Common myeloid progenitor, CD34-positive (primary cell): ENCODE data around the gene KSR2.
"Not testable (repeated sequence)": the region's sequence is repeated elsewhere in the genome, so short reads cannot be mapped to it uniquely, and the experiment has no call there.

Source experiments
- CTCF ChIA-PET: fragments of 350-600 bp; sonication (Branson Sonifier 250); formaldehyde crosslinking; loops from one replicate; lab custom pipeline; 2021; ENCODE audit warnings: antibody characterized with exemption; lab: Charles Lee
- POLR2A ChIA-PET: fragments of 350-600 bp; sonication (Branson Sonifier 250); formaldehyde crosslinking; loops from one replicate; lab custom pipeline; 2021; ENCODE audit warnings: antibody characterized with exemption; lab: Charles Lee
- DNase-seq, 3 donors: peaks; one replicate each; pipeline versions ENCODE4 v3.0.0 to v3.0.0-alpha.2; 2013
- H3K27ac ChIP-seq, 2 experiments: 1 replicate in 1 of 2; 2 replicates in 1 of 2; pipeline ENCODE4 v1.7.0; 2013; ENCODE audit warnings: inconsistent platforms in 2 of 2, low read length in 2 of 2, mild to moderate bottlenecking in 2 of 2, low read depth in 1 of 2, moderate library complexity in 1 of 2; ENCODE audit not compliant: severe bottlenecking in 2 of 2, insufficient read depth in 1 of 2, poor library complexity in 1 of 2
- H3K27me3 ChIP-seq, 5 experiments: replicated peaks in 2 of 5; 1 replicate in 3 of 5; 2 replicates in 2 of 5; pipeline versions ENCODE4 v1.6.1 to v1.7.0; 2013; ENCODE audit warnings: low read length in 4 of 5, mild to moderate bottlenecking in 2 of 5, moderate library complexity in 2 of 5, inconsistent platforms in 1 of 5; ENCODE audit not compliant: insufficient read depth in 5 of 5, control insufficient read depth in 4 of 5
- H3K36me3 ChIP-seq, 4 experiments: 1 replicate in 2 of 4; 2 replicates in 2 of 4; pipeline versions ENCODE4 v1.6.1 to v1.7.0; 2013; ENCODE audit warnings: low read length in 3 of 4, control low read depth in 1 of 4, mild to moderate bottlenecking in 1 of 4; ENCODE audit not compliant: control insufficient read depth in 4 of 4, insufficient read depth in 4 of 4
- H3K4me1 ChIP-seq, 4 experiments: 1 replicate in 3 of 4; 2 replicates in 1 of 4; pipeline versions ENCODE4 v1.6.1 to v1.7.1; 2013; ENCODE audit warnings: low read length in 3 of 4, mild to moderate bottlenecking in 3 of 4, control low read depth in 1 of 4, inconsistent platforms in 1 of 4, moderate library complexity in 1 of 4; ENCODE audit not compliant: control insufficient read depth in 4 of 4, insufficient read depth in 4 of 4; ENCODE audit errors: control extremely low read depth in 1 of 4
- H3K4me3 ChIP-seq, 7 experiments: 1 replicate in 4 of 7; 2 replicates in 3 of 7; pipeline versions ENCODE4 v1.5.1 to v1.7.0; 2013; ENCODE audit warnings: mild to moderate bottlenecking in 7 of 7, low read length in 6 of 7, moderate library complexity in 6 of 7, inconsistent platforms in 2 of 7, low read depth in 2 of 7, control low read depth in 1 of 7; ENCODE audit not compliant: insufficient read depth in 4 of 7, control insufficient read depth in 1 of 7; ENCODE audit errors: extremely low read depth in 1 of 7
- H3K9me3 ChIP-seq, 5 experiments: 1 replicate in 4 of 5; 2 replicates in 1 of 5; pipeline versions ENCODE4 v1.6.1 to v1.7.1; 2013; ENCODE audit warnings: low read length in 4 of 5, mild to moderate bottlenecking in 2 of 5, inconsistent platforms in 1 of 5, low read depth in 1 of 5, moderate library complexity in 1 of 5; ENCODE audit not compliant: control insufficient read depth in 4 of 5, insufficient read depth in 2 of 5; ENCODE audit errors: control extremely low read depth in 1 of 5
- WGBS: methylation state at CpG from one replicate; pipeline ENCODE4 v1.1.5; 2013; ENCODE audit not compliant: insufficient coverage; 5-methylcytosine and 5-hydroxymethylcytosine counted together

Gene KSR2

GRCh38 chr12:117641885-117642284, 326.9 kb downstream of the KSR2 start:
- Histone ChIP-seq H3K9me3 (peaks cover 0 to 5% (median 0%) of the 10 kb centered on the region in 5 experiments), H3K27me3 (peaks cover 0 to 4% (median 0%) of the 10 kb centered on the region in 5 experiments), H3K27ac (no peak overlapping the region), H3K36me3 (no peaks in the 10 kb centered on the region), H3K4me3 (no peak overlapping the region), H3K4me1 (no peaks in the 10 kb centered on the region)
- WGBS = 88% methylated on average over 7 of the region's 7 CpGs
- ChIA-PET POLR2A (no interaction called here), CTCF (no interaction called here)
- DNase-seq = no peak

- no peaks in the 10 kb centered on the region for H3K27me3 ChIP-seq
- H3K4me3 ChIP-seq = no peak overlapping the region
- WGBS = 88% methylated on average over 2 of the region's 6 CpGs
- no peaks in the 10 kb centered on the region for H3K36me3 ChIP-seq
- H3K27ac ChIP-seq = no peak overlapping the region
- POLR2A ChIA-PET = no interaction called here
- no peak for DNase-seq
- no peaks in the 10 kb centered on the region for H3K4me1 ChIP-seq
- CTCF ChIA-PET = no interaction called here
- peaks cover 0 to 5% (median 0%) of the 10 kb centered on the region in 5 experiments for H3K9me3 ChIP-seq
Measured at GRCh38 chr12:117640511-117640910, 328.3 kb downstream of the KSR2 start.

GRCh38 chr12:117629454-117629853, 339.3 kb downstream of the KSR2 start:
- CTCF ChIA-PET = no interaction called here
- Histone ChIP-seq H3K4me1 (no peaks in the 10 kb centered on the region), H3K4me3 (no peak overlapping the region), H3K36me3 (no peaks in the 10 kb centered on the region), H3K27me3 (no peaks in the 10 kb centered on the region), H3K9me3 (no peaks in the 10 kb centered on the region), H3K27ac (no peak overlapping the region)
- DNase-seq = no peak
- WGBS = 0% methylated on average over 1 of the region's 2 CpGs
- POLR2A ChIA-PET = no interaction called here

- CTCF ChIA-PET, DNase-seq, POLR2A ChIA-PET, H3K36me3 ChIP-seq, H3K9me3 ChIP-seq, H3K27ac ChIP-seq, H3K4me1 ChIP-seq, H3K27me3 ChIP-seq, H3K4me3 ChIP-seq: not testable (repeated sequence)
- WGBS = 57% methylated on average over 3 of the region's 7 CpGs
Measured at GRCh38 chr12:117628711-117629110, 340.1 kb downstream of the KSR2 start.

GRCh38 chr12:117622741-117623140, 346.0 kb downstream of the KSR2 start:
- H3K4me1 ChIP-seq = no peaks in the 10 kb centered on the region
- CTCF ChIA-PET = no interaction called here
- POLR2A ChIA-PET = no interaction called here
- H3K27ac ChIP-seq = no peak overlapping the region
- peaks cover 0 to 2% (median 0%) of the 10 kb centered on the region in 5 experiments for H3K27me3 ChIP-seq
- DNase-seq = no peak
- WGBS = no CpG with 5 or more reads among the region's 1 CpG
- H3K9me3 ChIP-seq = peaks cover 0 to 1% (median 0%) of the 10 kb centered on the region in 5 experiments
- H3K4me3 ChIP-seq = no peak overlapping the region
- H3K36me3 ChIP-seq = no peaks in the 10 kb centered on the region

- ChIA-PET CTCF (no interaction called here), POLR2A (no interaction called here)
- Histone ChIP-seq H3K27me3 (peaks cover 0 to 2% (median 0%) of the 10 kb centered on the region in 5 experiments), H3K9me3 (peaks cover 0 to 1% (median 0%) of the 10 kb centered on the region in 5 experiments), H3K27ac (no peak overlapping the region), H3K4me3 (no peak overlapping the region), H3K36me3 (no peaks in the 10 kb centered on the region), H3K4me1 (no peaks in the 10 kb centered on the region)
- DNase-seq = no peak
Measured at GRCh38 chr12:117622087-117622486, 346.7 kb downstream of the KSR2 start.

GRCh38 chr12:117607778-117608177, 361.0 kb downstream of the KSR2 start:
- WGBS = 74% methylated on average over 7 of the region's 7 CpGs
- no peak overlapping the region for H3K4me3 ChIP-seq
- no peaks in the 10 kb centered on the region for H3K36me3 ChIP-seq
- ChIA-PET CTCF (no interaction called here), POLR2A (no interaction called here)
- no peaks in the 10 kb centered on the region for H3K4me1 ChIP-seq
- DNase-seq = no peak
- H3K27ac ChIP-seq = no peak overlapping the region
- peaks cover 0 to 2% (median 0%) of the 10 kb centered on the region in 5 experiments for H3K27me3 ChIP-seq
- H3K9me3 ChIP-seq = peaks cover 0 to 4% (median 0%) of the 10 kb centered on the region in 5 experiments
